Measurements from ENCODE around the gene TECPR1.
A peak's percentile ranks its signal among the peaks of the same experiment; 100 is the strongest.

Gene TECPR1

GRCh38 chr7:98192781-98193457, 59.1 kb downstream of the TECPR1 start:
- no peak for DNase-seq (ENCODE audit: low spot score)

- DNase-seq (ENCODE audit: low spot score): no peak
Observed at GRCh38 chr7:98191668-98192431, 60.2 kb downstream of the TECPR1 start.

- DNase-seq (ENCODE audit: low spot score): no peak
Observed at GRCh38 chr7:98189559-98189958, 62.5 kb downstream of the TECPR1 start.

- no peak for DNase-seq (ENCODE audit: low spot score)
Observed at GRCh38 chr7:98187138-98187502, 64.9 kb downstream of the TECPR1 start.

- DNase-seq (ENCODE audit: low spot score): no peak
Observed at GRCh38 chr7:98186452-98187137, 65.4 kb downstream of the TECPR1 start.

- DNase-seq (ENCODE audit: low spot score): no peak
Observed at GRCh38 chr7:98185101-98185500, 66.9 kb downstream of the TECPR1 start.

GRCh38 chr7:98180751-98181150, 71.3 kb downstream of the TECPR1 start:
- DNase-seq (ENCODE audit: low spot score): no peak

- DNase-seq (ENCODE audit: low spot score): no peak
Observed at GRCh38 chr7:98178762-98179490, 73.1 kb downstream of the TECPR1 start.

- DNase-seq (ENCODE audit: low spot score): peak; percentile 87
Observed at GRCh38 chr7:98178321-98178720, 73.7 kb downstream of the TECPR1 start.

- DNase-seq (ENCODE audit: low spot score): no peak
Observed at GRCh38 chr7:98177553-98177952, 74.5 kb downstream of the TECPR1 start.

GRCh38 chr7:98175260-98175940, 76.6 kb downstream of the TECPR1 start:
- no peak for DNase-seq (ENCODE audit: low spot score)

- DNase-seq (ENCODE audit: low spot score): peak; percentile 60
Observed at GRCh38 chr7:98174334-98175259, 77.4 kb downstream of the TECPR1 start.

- no peak for DNase-seq (ENCODE audit: low spot score)
Observed at GRCh38 chr7:98171449-98171848, 80.6 kb downstream of the TECPR1 start.

GRCh38 chr7:98170966-98171365, 81.1 kb downstream of the TECPR1 start:
- DNase-seq (ENCODE audit: low spot score): no peak

GRCh38 chr7:98168904-98169621, 83.0 kb downstream of the TECPR1 start:
- no peak for DNase-seq (ENCODE audit: low spot score)

GRCh38 chr7:98168181-98168903, 83.7 kb downstream of the TECPR1 start:
- DNase-seq (ENCODE audit: low spot score): peak; percentile 72

GRCh38 chr7:98167653-98168052, 84.4 kb downstream of the TECPR1 start:
- DNase-seq (ENCODE audit: low spot score): no peak

GRCh38 chr7:98166668-98166970, 85.4 kb downstream of the TECPR1 start:
- no peak for DNase-seq (ENCODE audit: low spot score)

GRCh38 chr7:98165827-98166667, 86.0 kb downstream of the TECPR1 start:
- DNase-seq (ENCODE audit: low spot score): peak; percentile 69
